Fibroblast of gingiva (primary cell): ENCODE data around the gene MYO10.

Source experiments
- DNase-seq: peaks from one replicate; pipeline ENCODE4 v3.0.0-alpha.2; 2011; ENCODE audit warnings: low read depth

Gene MYO10

GRCh38 chr5:16943846-16944678 lies 8.0 kb upstream of the MYO10 start:
- no peak for DNase-seq

GRCh38 chr5:16937503-16938161 lies 1.5 kb upstream of the MYO10 start:
- DNase-seq, result no peak

- DNase-seq, result no peak
Observed at GRCh38 chr5:16936989-16937438, 926 bp upstream of the MYO10 start.

- DNase-seq, result no peak
Observed at GRCh38 chr5:16935231-16936149, 598 bp downstream of the MYO10 start.

GRCh38 chr5:16934677-16935153 lies 1.4 kb downstream of the MYO10 start:
- peak; percentile 36 for DNase-seq

- DNase-seq, result peak; percentile 59
Observed at GRCh38 chr5:16934123-16934522, 2.0 kb downstream of the MYO10 start.

GRCh38 chr5:16933337-16933736 lies 2.8 kb downstream of the MYO10 start:
- no peak for DNase-seq

- no peak for DNase-seq
Observed at GRCh38 chr5:16932401-16932800, 3.7 kb downstream of the MYO10 start.

GRCh38 chr5:16931334-16932110 lies 4.6 kb downstream of the MYO10 start:
- DNase-seq, result no peak

- DNase-seq, result no peak
Observed at GRCh38 chr5:16930496-16930895, 5.6 kb downstream of the MYO10 start.

- no peak for DNase-seq
Observed at GRCh38 chr5:16929831-16930230, 6.3 kb downstream of the MYO10 start.

- no peak for DNase-seq
Observed at GRCh38 chr5:16929347-16929746, 6.7 kb downstream of the MYO10 start.

GRCh38 chr5:16927613-16928012 lies 8.5 kb downstream of the MYO10 start:
- no peak for DNase-seq

- DNase-seq, result no peak
Observed at GRCh38 chr5:16926417-16926816, 9.7 kb downstream of the MYO10 start.

- DNase-seq, result no peak
Observed at GRCh38 chr5:16924206-16924605, 11.9 kb downstream of the MYO10 start.

- DNase-seq, result no peak
Observed at GRCh38 chr5:16922430-16922829, 13.7 kb downstream of the MYO10 start.

GRCh38 chr5:16921211-16921610 lies 14.9 kb downstream of the MYO10 start:
- no peak for DNase-seq

GRCh38 chr5:16920109-16920816 lies 15.8 kb downstream of the MYO10 start:
- DNase-seq, result no peak

GRCh38 chr5:16918891-16919671 lies 17.0 kb downstream of the MYO10 start:
- no peak for DNase-seq

- peak; percentile 61 for DNase-seq
Observed at GRCh38 chr5:16918156-16918555, 17.9 kb downstream of the MYO10 start.
